NT2/D1 (cell line): ENCODE data around the gene IGHMBP2.

ENCODE experiments used
- SUZ12 ChIP-seq: IDR thresholded peaks from 2 replicates; pipeline ENCODE4 v1.6.1; 2011; ENCODE audit not compliant: insufficient read length, insufficient read depth; ENCODE audit errors: extremely low read depth
- ZNF274 ChIP-seq: IDR thresholded peaks from 2 replicates; pipeline ENCODE4 v1.6.1; 2011; ENCODE audit warnings: mild to moderate bottlenecking, low read depth, low read length

DNA sequence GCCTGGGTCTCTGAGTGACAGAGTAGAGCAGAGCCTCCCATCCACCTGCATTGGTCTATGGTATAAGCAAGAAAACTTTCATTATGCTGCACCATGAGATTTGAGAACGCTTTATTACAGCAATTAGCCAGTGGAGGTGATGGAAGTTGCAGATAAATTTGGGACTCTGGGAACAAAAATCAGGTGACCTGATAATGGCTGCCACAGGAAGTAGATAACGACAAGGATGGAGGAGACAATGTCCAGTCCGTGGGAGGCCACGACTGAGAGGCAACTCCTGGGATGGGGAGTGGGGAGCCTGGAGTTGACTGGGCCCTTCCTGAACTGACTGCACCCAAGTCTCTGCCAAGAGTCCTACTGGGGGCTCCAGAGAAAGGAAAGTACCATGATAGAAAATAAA is 72.4 kb downstream of the IGHMBP2 start:
- TF ChIP-seq ZNF274 (no peak), SUZ12 (no peak)
